ENCODE measurements around the gene BTBD9. TPM values are rescaled to one million over a fixed set of nuclear protein-coding genes. Genes with fewer than 3 reads are reported as not detected.

BTBD9 gene
- total RNA-seq, 1 experiment from 2014 or later, result 8.9 TPM

DNA sequence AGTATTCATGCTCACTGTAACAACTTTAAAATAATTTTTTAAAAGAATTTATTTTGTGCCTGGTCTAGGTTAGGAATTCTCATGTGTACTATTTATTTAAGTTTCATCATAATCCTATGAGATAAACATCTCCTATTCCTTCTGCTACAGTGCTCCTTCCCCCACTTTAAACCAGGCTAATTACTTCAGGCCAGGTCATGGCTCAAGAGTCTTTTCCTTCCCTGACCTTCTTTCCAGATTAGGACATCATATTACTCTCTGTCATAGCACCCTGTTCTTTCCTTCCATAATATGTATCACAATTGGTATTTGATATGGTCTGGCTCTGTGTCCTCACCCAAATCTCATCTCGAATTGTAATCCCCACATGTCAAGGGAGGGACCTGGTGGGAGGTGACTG lies 239.0 kb downstream of the BTBD9 start:
- H3K27me3 Mint-ChIP-seq (ENCODE audit: low read depth), result no peaks in the 10 kb centered on the region
- H3K4me3 Mint-ChIP-seq, result no peak overlapping the region
- H3K27ac Mint-ChIP-seq, result no peak overlapping the region
- no peak overlapping the region for H3K14ac ChIP-seq (ENCODE audit: insufficient read depth, low read length)
- H4K5ac ChIP-seq (ENCODE audit: insufficient read length, low read depth, low read length), result no peak overlapping the region
- H3K23ac ChIP-seq (ENCODE audit: insufficient read length, low read depth, low read length), result no peak overlapping the region
- no peaks in the 10 kb centered on the region for H3K23me2 ChIP-seq (ENCODE audit: insufficient read length, low read depth, low read length, poor library complexity, severe bottlenecking)
- no peak overlapping the region for H2BK12ac ChIP-seq (ENCODE audit: insufficient read length, low read depth, low read length)
- H3K9me3 Mint-ChIP-seq, result no peaks in the 10 kb centered on the region
- H2AFZ ChIP-seq (ENCODE audit: low read length), result no peak overlapping the region
- no peak overlapping the region for H3K4ac ChIP-seq (ENCODE audit: low read depth, low read length)
- no peak overlapping the region for H2BK20ac ChIP-seq (ENCODE audit: low read depth, low read length, poor library complexity, severe bottlenecking)
- H3T11ph ChIP-seq (ENCODE audit: low read length), result no peak overlapping the region
- H3K9ac ChIP-seq (ENCODE audit: extremely low read depth, insufficient read length, low read length), result no peak overlapping the region
- H2BK5ac ChIP-seq (ENCODE audit: insufficient read length, low read length), result no peak overlapping the region
- no peak overlapping the region for H2BK15ac ChIP-seq (ENCODE audit: low read depth, low read length)
- no peak for DNase-seq
- no peak overlapping the region for H2BK120ac ChIP-seq (ENCODE audit: low read depth, low read length, poor library complexity, severe bottlenecking)
- peaks cover 13 to 22% of the 10 kb centered on the region in 2 experiments for H3K4me1 Mint-ChIP-seq
- H3K36me3 Mint-ChIP-seq (ENCODE audit: insufficient read depth in 1 of 3, low read depth in 3 of 3), result no peaks in the 10 kb centered on the region
- no peak overlapping the region for H2AK5ac ChIP-seq (ENCODE audit: insufficient read length, low read length)
- no peak overlapping the region for H3K27ac ChIP-seq (ENCODE audit: insufficient read length, low read depth, low read length)
- H3K9me3 ChIP-seq (ENCODE audit: control insufficient read depth, low read depth, low read length), result no peaks in the 10 kb centered on the region
- H4K91ac ChIP-seq (ENCODE audit: insufficient read length, low read depth, low read length), result no peak overlapping the region
- no peaks in the 10 kb centered on the region for H3K79me2 ChIP-seq (ENCODE audit: insufficient read depth, low read length)
- H3K56ac ChIP-seq (ENCODE audit: insufficient read length, low read depth, low read length), result no peak overlapping the region
- no peaks in the 10 kb centered on the region for H3K27me3 ChIP-seq (ENCODE audit: insufficient read depth, low read length)
- H4K20me1 ChIP-seq (ENCODE audit: control insufficient read depth, insufficient read depth, insufficient read length), result no peaks in the 10 kb centered on the region
- H4K8ac ChIP-seq (replicated peaks; ENCODE audit: insufficient read length, low read depth, low read length), result no peak overlapping the region
- TF ChIP-seq, protein P1, sequence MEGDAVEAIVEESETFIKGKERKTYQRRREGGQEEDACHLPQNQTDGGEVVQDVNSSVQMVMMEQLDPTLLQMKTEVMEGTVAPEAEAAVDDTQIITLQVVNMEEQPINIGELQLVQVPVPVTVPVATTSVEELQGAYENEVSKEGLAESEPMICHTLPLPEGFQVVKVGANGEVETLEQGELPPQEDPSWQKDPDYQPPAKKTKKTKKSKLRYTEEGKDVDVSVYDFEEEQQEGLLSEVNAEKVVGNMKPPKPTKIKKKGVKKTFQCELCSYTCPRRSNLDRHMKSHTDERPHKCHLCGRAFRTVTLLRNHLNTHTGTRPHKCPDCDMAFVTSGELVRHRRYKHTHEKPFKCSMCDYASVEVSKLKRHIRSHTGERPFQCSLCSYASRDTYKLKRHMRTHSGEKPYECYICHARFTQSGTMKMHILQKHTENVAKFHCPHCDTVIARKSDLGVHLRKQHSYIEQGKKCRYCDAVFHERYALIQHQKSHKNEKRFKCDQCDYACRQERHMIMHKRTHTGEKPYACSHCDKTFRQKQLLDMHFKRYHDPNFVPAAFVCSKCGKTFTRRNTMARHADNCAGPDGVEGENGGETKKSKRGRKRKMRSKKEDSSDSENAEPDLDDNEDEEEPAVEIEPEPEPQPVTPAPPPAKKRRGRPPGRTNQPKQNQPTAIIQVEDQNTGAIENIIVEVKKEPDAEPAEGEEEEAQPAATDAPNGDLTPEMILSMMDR (conservative IDR thresholded peaks at IDR 0.05), result no peak
- H3K79me1 ChIP-seq (ENCODE audit: insufficient read depth, low read depth, low read length, poor library complexity, severe bottlenecking), result no peaks in the 10 kb centered on the region
- no peak overlapping the region for H3K18ac ChIP-seq (ENCODE audit: insufficient read length, low read depth, low read length)
- WGBS (ENCODE audit: extremely low coverage, insufficient read length, low lambda C conversion rate), result no CpG with 5 or more reads among the region's 1 CpG
- no peak overlapping the region for H3K4me2 ChIP-seq (ENCODE audit: insufficient read depth, insufficient read length, low read length)
- no peaks in the 10 kb centered on the region; the same call in 1 of the 2 replicates for H3K4me1 ChIP-seq (ENCODE audit: insufficient read depth, low read length)

Measured in H9 (cell line).